Smooth muscle cell of the brain vasculature (primary cell): ENCODE measurements around the gene STPG2.
"Not testable (repeated sequence)": the region's sequence is repeated elsewhere in the genome, so short reads cannot be mapped to it uniquely, and the experiment has no call there.

Experiments
- DNase-seq: peaks from one replicate; pipeline ENCODE4 v3.0.0-alpha.2; 2012; ENCODE audit warnings: low read depth, low spot score

STPG2 gene

GRCh38 chr4:97639961-97640360, 503.3 kb downstream of the STPG2 start:
- DNase-seq = no peak

- DNase-seq = not testable (repeated sequence)
Observed at GRCh38 chr4:97633831-97634230, 509.4 kb downstream of the STPG2 start.

GRCh38 chr4:97627750-97628149, 515.5 kb downstream of the STPG2 start:
- no peak for DNase-seq

- DNase-seq = no peak
Observed at GRCh38 chr4:97624204-97624603, 519.1 kb downstream of the STPG2 start.

- DNase-seq = no peak
Observed at GRCh38 chr4:97605932-97606331, 537.3 kb downstream of the STPG2 start.

- DNase-seq = no peak
Observed at GRCh38 chr4:97593248-97593647, 550.0 kb downstream of the STPG2 start.

- no peak for DNase-seq
Observed at GRCh38 chr4:97590266-97590665, 553.0 kb downstream of the STPG2 start.

GRCh38 chr4:97589481-97590196, 553.6 kb downstream of the STPG2 start:
- no peak for DNase-seq

GRCh38 chr4:97587912-97588311, 555.4 kb downstream of the STPG2 start:
- no peak for DNase-seq

GRCh38 chr4:97585274-97585673, 558.0 kb downstream of the STPG2 start:
- DNase-seq = no peak

GRCh38 chr4:97582890-97583289, 560.4 kb downstream of the STPG2 start:
- DNase-seq = no peak

- no peak for DNase-seq
Observed at GRCh38 chr4:97577004-97577403, 566.3 kb downstream of the STPG2 start.

GRCh38 chr4:97560009-97560408, 583.3 kb downstream of the STPG2 start:
- DNase-seq = no peak

GRCh38 chr4:97558204-97558778, 585.0 kb downstream of the STPG2 start:
- DNase-seq = no peak

- not testable (repeated sequence) for DNase-seq
Observed at GRCh38 chr4:97550637-97551036, 592.6 kb downstream of the STPG2 start.

GRCh38 chr4:97548943-97549583, 594.2 kb downstream of the STPG2 start:
- no peak for DNase-seq

- no peak for DNase-seq
Observed at GRCh38 chr4:97548186-97548585, 595.1 kb downstream of the STPG2 start.

GRCh38 chr4:97531351-97531750, 611.9 kb downstream of the STPG2 start:
- no peak for DNase-seq

- DNase-seq = no peak
Observed at GRCh38 chr4:97530676-97531075, 612.6 kb downstream of the STPG2 start.

- DNase-seq = no peak
Observed at GRCh38 chr4:97525236-97525635, 618.0 kb downstream of the STPG2 start.

GRCh38 chr4:97517939-97518338, 625.3 kb downstream of the STPG2 start:
- no peak for DNase-seq

GRCh38 chr4:97513917-97514316, 629.4 kb downstream of the STPG2 start:
- DNase-seq = no peak
